GM19239 (cell line): Measurements from ENCODE around the gene MCHR1.
"Not testable (repeated sequence)": the region's sequence is repeated elsewhere in the genome, so short reads cannot be mapped to it uniquely, and the experiment has no call there.

Experiments used
- DNase-seq: peaks from one replicate; pipeline ENCODE4 v3.0.0; 2011; ENCODE audit warnings: low spot score; ENCODE audit not compliant: insufficient read length
- FAIRE-seq: peaks from 2 replicates; lab custom pipeline; 2011; peaks lifted over from hg19 to GRCh38; lab: Jason Lieb, UNC

The MCHR1 gene

GRCh38 chr22:40654522-40655167 is 24.6 kb upstream of the MCHR1 start:
- FAIRE-seq = no peak
- no peak for DNase-seq

GRCh38 chr22:40655941-40656340 is 23.3 kb upstream of the MCHR1 start:
- FAIRE-seq = not testable (repeated sequence)

GRCh38 chr22:40656651-40657050 is 22.6 kb upstream of the MCHR1 start:
- DNase-seq, FAIRE-seq: not testable (repeated sequence)

More at GRCh38 chr22:40655941-40656340, 23.3 kb upstream of the MCHR1 start:
- not testable (repeated sequence) for DNase-seq

GRCh38 chr22:40659166-40659565 is 20.1 kb upstream of the MCHR1 start:
- no peak for FAIRE-seq
- DNase-seq = no peak

- FAIRE-seq = no peak
- no peak for DNase-seq
These were observed 18.6 kb upstream of the MCHR1 start for GRCh38 chr22:40660730-40661129.

GRCh38 chr22:40661671-40662070 is 17.6 kb upstream of the MCHR1 start:
- DNase-seq (no peak), FAIRE-seq (no peak)

GRCh38 chr22:40665312-40665711 is 14.0 kb upstream of the MCHR1 start:
- DNase-seq = no peak
- no peak for FAIRE-seq

- FAIRE-seq = no peak
These were observed 13.0 kb upstream of the MCHR1 start for GRCh38 chr22:40666151-40666848.

GRCh38 chr22:40668611-40669411 is 10.5 kb upstream of the MCHR1 start:
- DNase-seq (no peak), FAIRE-seq (no peak)

More at GRCh38 chr22:40666151-40666848, 13.0 kb upstream of the MCHR1 start:
- no peak for DNase-seq

- DNase-seq (no peak), FAIRE-seq (no peak)
These were observed 9.2 kb upstream of the MCHR1 start for GRCh38 chr22:40670058-40670457.

- FAIRE-seq = no peak
- no peak for DNase-seq
These were observed 7.9 kb upstream of the MCHR1 start for GRCh38 chr22:40671369-40671768.

- FAIRE-seq = no peak
- DNase-seq = no peak
These were observed 7.4 kb upstream of the MCHR1 start for GRCh38 chr22:40671796-40672360.

GRCh38 chr22:40673017-40673416 is 6.3 kb upstream of the MCHR1 start:
- DNase-seq = no peak
- no peak for FAIRE-seq

GRCh38 chr22:40674274-40674673 is 5.0 kb upstream of the MCHR1 start:
- DNase-seq (no peak), FAIRE-seq (no peak)

GRCh38 chr22:40676166-40676565 is 3.1 kb upstream of the MCHR1 start:
- DNase-seq, FAIRE-seq: not testable (repeated sequence)

- FAIRE-seq = no peak
These were observed 2.6 kb upstream of the MCHR1 start for GRCh38 chr22:40676644-40677043.

GRCh38 chr22:40678493-40679248 is 613 bp upstream of the MCHR1 start:
- FAIRE-seq (no peak), DNase-seq (no peak)

More at GRCh38 chr22:40676644-40677043, 2.6 kb upstream of the MCHR1 start:
- no peak for DNase-seq

GRCh38 chr22:40679964-40680818 is 907 bp downstream of the MCHR1 start:
- DNase-seq (no peak), FAIRE-seq (no peak)

GRCh38 chr22:40680819-40681183 is 1.5 kb downstream of the MCHR1 start:
- DNase-seq (no peak), FAIRE-seq (no peak)
